Central memory CD8-positive, alpha-beta T cell (primary cell): ENCODE results near the gene NOCT.

Experiments
- ATAC-seq: fragments of 150-1000 bp; cut with Tn5 transposase; replicated peaks from 2 replicates; pipeline ENCODE4 v1.10.0; 2022; ENCODE audit warnings: mild to moderate bottlenecking, moderate FRiP score, moderate number of reproducible peaks; ENCODE audit not compliant: poor library complexity, severe bottlenecking; ENCODE audit errors: extremely low read depth
- DNase-seq, 2 donors: peaks; one replicate each; pipeline ENCODE4 v3.0.0; 2021; ENCODE audit warnings: low spot score in 2 of 2
- H3K27ac Mint-ChIP-seq: one replicate; pipeline ENCODE4 v1.8.0; 2022; ENCODE audit warnings: low read depth, mild to moderate bottlenecking, moderate library complexity, mixed read lengths
- H3K27me3 Mint-ChIP-seq: one replicate; pipeline ENCODE4 v1.8.0; 2022; ENCODE audit warnings: mixed read lengths
- H3K36me3 Mint-ChIP-seq: one replicate; pipeline ENCODE4 v1.8.0; 2022; ENCODE audit warnings: mild to moderate bottlenecking, moderate library complexity, mixed read lengths; ENCODE audit not compliant: insufficient read depth
- H3K4me1 Mint-ChIP-seq: one replicate; pipeline ENCODE4 v1.8.0; 2022; ENCODE audit warnings: mixed read lengths
- H3K4me3 Mint-ChIP-seq: one replicate; pipeline ENCODE4 v1.8.0; 2022; ENCODE audit warnings: mild to moderate bottlenecking, moderate library complexity, mixed read lengths
- H3K9me3 Mint-ChIP-seq: one replicate; pipeline ENCODE4 v1.8.0; 2022; ENCODE audit warnings: mixed read lengths

NOCT gene

GRCh38 chr4:139077567-139078355, 62.2 kb downstream of the NOCT start:
- H3K4me1 Mint-ChIP-seq, result peaks cover 33% of the 10 kb centered on the region

GRCh38 chr4:139078926-139079325, 63.3 kb downstream of the NOCT start:
- Mint-ChIP-seq H3K27ac (no peak overlapping the region), H3K4me1 (peaks cover 34% of the 10 kb centered on the region), H3K27me3 (no peaks in the 10 kb centered on the region), H3K9me3 (no peaks in the 10 kb centered on the region), H3K36me3 (peaks cover 25% of the 10 kb centered on the region), H3K4me3 (no peak overlapping the region)
- ATAC-seq, result no peak
- DNase-seq, result no peak

More at GRCh38 chr4:139077567-139078355, 62.2 kb downstream of the NOCT start:
- Mint-ChIP-seq H3K27me3 (no peaks in the 10 kb centered on the region), H3K27ac (no peak overlapping the region), H3K4me3 (no peak overlapping the region), H3K36me3 (peaks cover 19% of the 10 kb centered on the region), H3K9me3 (no peaks in the 10 kb centered on the region)
- DNase-seq (no peak), ATAC-seq (no peak)

GRCh38 chr4:139082750-139083606, 67.4 kb downstream of the NOCT start:
- Mint-ChIP-seq H3K27me3 (no peaks in the 10 kb centered on the region), H3K4me1 (peaks cover 26% of the 10 kb centered on the region), H3K9me3 (no peaks in the 10 kb centered on the region), H3K27ac (peak overlapping the region; percentile 99), H3K36me3 (peaks cover 25% of the 10 kb centered on the region), H3K4me3 (peak overlapping the region; percentile 100)
- peak; percentile 80 to 91 for DNase-seq
- ATAC-seq, result peak; percentile 80

- Mint-ChIP-seq H3K9me3 (no peaks in the 10 kb centered on the region), H3K27ac (peak overlapping the region; percentile 99), H3K36me3 (peaks cover 23% of the 10 kb centered on the region), H3K4me1 (peaks cover 26% of the 10 kb centered on the region), H3K4me3 (peak overlapping the region; percentile 100), H3K27me3 (no peaks in the 10 kb centered on the region)
- ATAC-seq (peak; percentile 55), DNase-seq (no peak)
Observed at GRCh38 chr4:139083607-139083955, 68.0 kb downstream of the NOCT start.

- DNase-seq (peak; percentile 61 to 64), ATAC-seq (peak; percentile 37)
- Mint-ChIP-seq H3K27ac (peak overlapping the region; percentile 99), H3K9me3 (no peaks in the 10 kb centered on the region), H3K4me1 (peaks cover 26% of the 10 kb centered on the region), H3K4me3 (peak overlapping the region; percentile 100), H3K36me3 (peaks cover 23% of the 10 kb centered on the region), H3K27me3 (no peaks in the 10 kb centered on the region)
Observed at GRCh38 chr4:139083956-139084803, 68.6 kb downstream of the NOCT start.

- H3K36me3 Mint-ChIP-seq, result peaks cover 23% of the 10 kb centered on the region
- no peaks in the 10 kb centered on the region for H3K27me3 Mint-ChIP-seq
- H3K4me1 Mint-ChIP-seq, result peaks cover 26% of the 10 kb centered on the region
- DNase-seq (no peak), ATAC-seq (no peak)
- no peaks in the 10 kb centered on the region for H3K9me3 Mint-ChIP-seq
- peak overlapping the region; percentile 100 for H3K4me3 Mint-ChIP-seq
- peak overlapping the region; percentile 99 for H3K27ac Mint-ChIP-seq
Observed at GRCh38 chr4:139084804-139085093, 69.2 kb downstream of the NOCT start.

- H3K27ac Mint-ChIP-seq, result peak overlapping the region; percentile 99
Observed at GRCh38 chr4:139085141-139085540, 69.6 kb downstream of the NOCT start.

GRCh38 chr4:139092271-139092670, 76.7 kb downstream of the NOCT start:
- no peak for ATAC-seq
- Mint-ChIP-seq H3K4me3 (no peak overlapping the region), H3K9me3 (no peaks in the 10 kb centered on the region), H3K27ac (no peak overlapping the region), H3K36me3 (peaks cover 2% of the 10 kb centered on the region), H3K27me3 (no peaks in the 10 kb centered on the region), H3K4me1 (no peaks in the 10 kb centered on the region)
- DNase-seq, result no peak

More at GRCh38 chr4:139085141-139085540, 69.6 kb downstream of the NOCT start:
- peak overlapping the region; percentile 100 for H3K4me3 Mint-ChIP-seq
- ATAC-seq (no peak), DNase-seq (no peak)
- H3K4me1 Mint-ChIP-seq, result peaks cover 26% of the 10 kb centered on the region
- H3K27me3 Mint-ChIP-seq, result no peaks in the 10 kb centered on the region
- no peaks in the 10 kb centered on the region for H3K9me3 Mint-ChIP-seq
- H3K36me3 Mint-ChIP-seq, result peaks cover 23% of the 10 kb centered on the region
